ENCODE data around the gene ARHGEF17. TPM values are rescaled to one million over a fixed set of nuclear protein-coding genes. Genes with fewer than 3 reads are reported as not detected.

Gene ARHGEF17
- total and polyA plus RNA-seq, 2 of the 13 experiments (the other 11 are each of a cell fraction or from before 2014, with no cell fraction given) = 10.7 to 28.8 TPM

- peaks cover 8 to 77% of the 10 kb centered on the region in 2 experiments; a peak in 4 of 5 replicates for H3K27me3 ChIP-seq (ENCODE audit: control insufficient read depth in 1 of 2, insufficient read depth in 2 of 2, low read length in 2 of 2)
- no peaks in the 10 kb centered on the region for H3K36me3 ChIP-seq (replicated peaks in 1 of 2; ENCODE audit: control insufficient read depth in 1 of 2, insufficient read depth in 2 of 2, low read length in 2 of 2)
- peaks cover 47% of the 10 kb centered on the region for H3K4me1 ChIP-seq (ENCODE audit: insufficient read depth, low read length)
- ChIA-PET POLR2A (interaction anchor here (1.2 kb wide), 1 partner anchor 41 kb away, joined by 3 read pairs; no protein-coding TSS in a partner anchor), CTCF (ENCODE audit: low intra/inter-chr PET ratio, low total read pairs) (no interaction called here)
- no peak overlapping the region for H3K4me3 ChIP-seq (replicated peaks in 1 of 3; ENCODE audit: insufficient read depth in 1 of 3, low read depth in 2 of 3, low read length in 3 of 3)
- in situ Hi-C loops (cut with HindIII; ENCODE audit: extremely low pct_ligation_motif_present, low pct_unique_long_range_greater_than_20kb) = no loop called here
- ATAC-seq (no peak), DNase-seq (ENCODE audit: low spot score) (no peak), FAIRE-seq (no peak)
- no peaks in the 10 kb centered on the region for H3K9me3 ChIP-seq (ENCODE audit: low read length)
- intact Hi-C loops (cut with micrococcal nuclease; ENCODE audit: unreplicated experiment) = no loop called here
- TF ChIP-seq ARID3A (IDR thresholded peaks at IDR 0.05; ENCODE audit: low read depth, low read length) (no peak), CTCF (CRISPR knock-in tag; IDR thresholded peaks at IDR 0.05) (no peak), ZSCAN29 (CRISPR knock-in tag; conservative IDR thresholded peaks at IDR 0.05) (no peak), CHD4 (IDR thresholded peaks at IDR 0.05; ENCODE audit: borderline replicate concordance, low read length) (no peak), PLRG1 (conservative IDR thresholded peaks at IDR 0.05) (no peak), MBD4 (IDR thresholded peaks at IDR 0.05; ENCODE audit: borderline replicate concordance, low read length) (no peak), GPN1 (CRISPR knock-in tag; IDR thresholded peaks at IDR 0.05; ENCODE audit: borderline replicate concordance) (no peak), ATF7 (IDR thresholded peaks at IDR 0.05) (no peak), ATF7 (CRISPR knock-in tag; IDR thresholded peaks at IDR 0.05) (no peak)
- WGBS (ENCODE audit: low lambda C conversion rate) = 39% methylated on average over 8 of the region's 8 CpGs
- H3K79me2 ChIP-seq (ENCODE audit: insufficient read depth, low read length) = no peaks in the 10 kb centered on the region
- no peaks in the 10 kb centered on the region for H4K20me1 ChIP-seq (ENCODE audit: insufficient read depth, low read length)
- H3K27ac ChIP-seq (ENCODE audit: extremely low read length, insufficient read depth, low read length) = no peak overlapping the region
- no peak overlapping the region for H3K9ac ChIP-seq (ENCODE audit: insufficient read depth, low read depth, low read length)
- H3K4me2 ChIP-seq (ENCODE audit: low read depth, low read length) = no peak overlapping the region
- BruUV-seq (replicated peaks) = no TSS peak
- no peak overlapping the region for H2AFZ ChIP-seq (ENCODE audit: low read length)
Measured at GRCh38 chr11:73267906-73268540, 40.1 kb upstream of the ARHGEF17 start.

Data from HepG2 (cell line).